HEK293 (cell line): ENCODE measurements around the gene DGKD.

Experiments
- KLF16 ChIP-seq: fragments of 450-650 bp; formaldehyde crosslinking; IDR thresholded peaks from 2 replicates; pipeline ENCODE4 v1.5.1; 2017; ENCODE audit warnings: missing biosample characterization, missing genetic modification characterization
- SETDB1 ChIP-seq: IDR thresholded peaks from one replicate; pipeline ENCODE4 v1.6.1; 2017; ENCODE audit warnings: mild to moderate bottlenecking, low read length, moderate library complexity, mixed read lengths; ENCODE audit not compliant: insufficient read length
- TRIM28 ChIP-seq: IDR thresholded peaks from 2 replicates; pipeline ENCODE4 v1.6.1; 2011; ENCODE audit warnings: low read length, control low read depth, borderline replicate concordance
- ZNF19 ChIP-seq: fragments of 450-650 bp; formaldehyde crosslinking; IDR thresholded peaks from 2 replicates; pipeline ENCODE4; 2016; ENCODE audit warnings: missing biosample characterization, missing genetic modification characterization, low read depth
- ZNF274 ChIP-seq, 2 experiments: fragments of 200-500 bp in 1 of 2; fragments of 450-650 bp in 1 of 2; sonication (Bioruptor generic) in 1 of 2; formaldehyde crosslinking in 1 of 2; IDR thresholded peaks; 2 replicates each; pipeline versions ENCODE4 v1.5.1 to v1.6.1; 2014 to 2016; ENCODE audit warnings: borderline replicate concordance in 1 of 2, inconsistent platforms in 1 of 2, low read length in 1 of 2, missing biosample characterization in 1 of 2, missing genetic modification characterization in 1 of 2
- ZNF670 ChIP-seq: fragments of 450-650 bp; formaldehyde crosslinking; IDR thresholded peaks from 2 replicates; pipeline ENCODE4 v1.5.1; 2016; ENCODE audit warnings: missing biosample characterization, missing genetic modification characterization, low read depth
- ZNF677 ChIP-seq: fragments of 450-650 bp; IDR thresholded peaks from 2 replicates; pipeline ENCODE4 v1.5.0; 2018; ENCODE audit warnings: missing biosample characterization, mild to moderate bottlenecking, missing genetic modification characterization, moderate library complexity
- ZNF747 ChIP-seq: fragments of 450-650 bp; formaldehyde crosslinking; IDR thresholded peaks from 2 replicates; pipeline ENCODE4 v1.5.1; 2016; ENCODE audit warnings: missing biosample characterization, missing genetic modification characterization
- TF ChIP-seq, protein P1 (sequence below): fragments of 450-650 bp; formaldehyde crosslinking; IDR thresholded peaks from 2 replicates; pipeline ENCODE4 v1.5.1; 2016; ENCODE audit warnings: missing biosample characterization, missing genetic modification characterization
- TF ChIP-seq, protein P2 (sequence below): fragments of 450-650 bp; formaldehyde crosslinking; IDR thresholded peaks from 2 replicates; pipeline ENCODE4 v1.5.1; 2017; ENCODE audit warnings: missing biosample characterization, mild to moderate bottlenecking, missing genetic modification characterization, moderate library complexity

DNA sequence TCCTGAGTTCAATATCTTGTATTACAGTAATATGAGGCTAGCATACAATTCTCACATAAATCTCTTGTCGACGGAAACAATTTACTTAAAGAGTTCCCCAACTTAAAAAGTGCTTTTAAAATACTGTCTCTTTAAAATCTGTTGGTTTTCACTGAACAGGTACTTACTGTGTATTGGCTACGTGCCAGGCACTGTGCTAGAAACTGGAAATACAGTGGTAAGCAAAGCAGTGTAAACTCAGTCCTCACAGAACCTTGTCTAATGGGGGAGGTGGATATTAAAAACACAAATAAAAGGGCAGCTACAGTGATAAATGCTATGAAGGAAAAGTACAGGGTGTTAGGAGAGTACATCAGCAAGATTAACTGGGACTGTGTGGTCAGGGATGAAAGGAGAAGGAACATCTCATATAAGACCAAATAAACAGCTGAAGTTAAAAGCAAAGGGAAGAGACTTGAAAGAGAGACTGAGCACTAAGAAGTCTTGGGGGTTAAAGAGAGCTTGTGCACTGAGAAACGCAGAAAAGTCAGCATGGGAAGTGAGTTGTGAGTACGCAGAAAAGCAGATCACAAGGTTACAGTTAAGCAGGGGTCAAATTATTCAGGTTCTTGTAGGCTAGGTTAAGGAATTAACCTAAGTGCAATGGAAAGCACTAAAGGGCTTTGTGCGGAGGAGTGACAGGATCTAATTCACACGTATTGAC is 159.8 kb downstream of the DGKD start:
- TF ChIP-seq ZNF19 (tag by site-specific recombination) (no peak), ZNF670 (tag by site-specific recombination) (no peak), TRIM28 (no peak), SETDB1 (no peak), ZNF677 (tag by site-specific recombination) (no peak), KLF16 (no peak), ZNF274 (IDR thresholded peaks at IDR 0.05; ENCODE audit: low read length) (no peak), ZNF274 (tag by site-specific recombination; IDR thresholded peaks at IDR 0.05; ENCODE audit: borderline replicate concordance) (no peak), ZNF747 (tag by site-specific recombination) (no peak)
- TF ChIP-seq, protein P1, sequence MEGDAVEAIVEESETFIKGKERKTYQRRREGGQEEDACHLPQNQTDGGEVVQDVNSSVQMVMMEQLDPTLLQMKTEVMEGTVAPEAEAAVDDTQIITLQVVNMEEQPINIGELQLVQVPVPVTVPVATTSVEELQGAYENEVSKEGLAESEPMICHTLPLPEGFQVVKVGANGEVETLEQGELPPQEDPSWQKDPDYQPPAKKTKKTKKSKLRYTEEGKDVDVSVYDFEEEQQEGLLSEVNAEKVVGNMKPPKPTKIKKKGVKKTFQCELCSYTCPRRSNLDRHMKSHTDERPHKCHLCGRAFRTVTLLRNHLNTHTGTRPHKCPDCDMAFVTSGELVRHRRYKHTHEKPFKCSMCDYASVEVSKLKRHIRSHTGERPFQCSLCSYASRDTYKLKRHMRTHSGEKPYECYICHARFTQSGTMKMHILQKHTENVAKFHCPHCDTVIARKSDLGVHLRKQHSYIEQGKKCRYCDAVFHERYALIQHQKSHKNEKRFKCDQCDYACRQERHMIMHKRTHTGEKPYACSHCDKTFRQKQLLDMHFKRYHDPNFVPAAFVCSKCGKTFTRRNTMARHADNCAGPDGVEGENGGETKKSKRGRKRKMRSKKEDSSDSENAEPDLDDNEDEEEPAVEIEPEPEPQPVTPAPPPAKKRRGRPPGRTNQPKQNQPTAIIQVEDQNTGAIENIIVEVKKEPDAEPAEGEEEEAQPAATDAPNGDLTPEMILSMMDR (tag by site-specific recombination) = no peak
- TF ChIP-seq, protein P2, sequence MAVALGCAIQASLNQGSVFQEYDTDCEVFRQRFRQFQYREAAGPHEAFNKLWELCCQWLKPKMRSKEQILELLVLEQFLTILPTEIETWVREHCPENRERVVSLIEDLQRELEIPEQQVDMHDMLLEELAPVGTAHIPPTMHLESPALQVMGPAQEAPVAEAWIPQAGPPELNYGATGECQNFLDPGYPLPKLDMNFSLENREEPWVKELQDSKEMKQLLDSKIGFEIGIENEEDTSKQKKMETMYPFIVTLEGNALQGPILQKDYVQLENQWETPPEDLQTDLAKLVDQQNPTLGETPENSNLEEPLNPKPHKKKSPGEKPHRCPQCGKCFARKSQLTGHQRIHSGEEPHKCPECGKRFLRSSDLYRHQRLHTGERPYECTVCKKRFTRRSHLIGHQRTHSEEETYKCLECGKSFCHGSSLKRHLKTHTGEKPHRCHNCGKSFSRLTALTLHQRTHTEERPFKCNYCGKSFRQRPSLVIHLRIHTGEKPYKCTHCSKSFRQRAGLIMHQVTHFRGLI = no peak
